HEK293 (cell line): ENCODE measurements around the gene NEB.

Source experiments
- CTCF ChIA-PET: fragments of 350-600 bp; formaldehyde crosslinking; extraction: SDS; loops from one replicate; lab custom pipeline; 2021; ENCODE audit warnings: antibody characterized with exemption; lab: Yijun Ruan, JAX
- POLR2A ChIA-PET: fragments of 300-600 bp; formaldehyde crosslinking; extraction: SDS; loops from one replicate; lab custom pipeline; 2020; ENCODE audit warnings: antibody characterized with exemption, inconsistent platforms; lab: Yijun Ruan, JAX
- H3K27ac ChIP-seq: fragments of 200-500 bp; sonication (Bioruptor generic); 2 replicates; pipeline ENCODE4 v1.5.1; 2014; ENCODE audit warnings: low read depth, low read length, control low read depth, inconsistent platforms; ENCODE audit errors: extremely low read depth
- H3K36me3 ChIP-seq, 2 experiments: fragments of 200-500 bp in 1 of 2; sonication (Bioruptor generic) in 1 of 2; 1 replicate in 1 of 2; 2 replicates in 1 of 2; pipeline ENCODE4 v1.5.1; 2014 to 2017; ENCODE audit warnings: inconsistent platforms in 2 of 2, low read length in 2 of 2; ENCODE audit not compliant: control insufficient read depth in 2 of 2, insufficient read depth in 1 of 2
- H3K4me1 ChIP-seq: fragments of 200-500 bp; sonication (Bioruptor generic); 2 replicates; pipeline ENCODE4 v1.5.1; 2014; ENCODE audit warnings: mild to moderate bottlenecking, low read length, inconsistent platforms; ENCODE audit not compliant: control insufficient read depth, insufficient read depth
- H3K4me3 ChIP-seq: 2 replicates; pipeline ENCODE4 v1.5.1; 2011; ENCODE audit warnings: low read depth, mild to moderate bottlenecking, control low read depth, low read length, moderate library complexity
- H3K9me3 ChIP-seq: fragments of 200-500 bp; sonication (Bioruptor generic); 2 replicates; pipeline ENCODE4 v1.5.1; 2014; ENCODE audit warnings: low read depth, low read length, inconsistent platforms; ENCODE audit not compliant: control insufficient read depth, insufficient read depth
- BCL11A ChIP-seq: fragments of 450-650 bp; formaldehyde crosslinking; IDR thresholded peaks from 2 replicates; pipeline ENCODE4 v1.5.1; 2016; ENCODE audit warnings: low read depth, missing biosample characterization, missing genetic modification characterization
- GLI2 ChIP-seq: fragments of 450-650 bp; formaldehyde crosslinking; IDR thresholded peaks from 2 replicates; pipeline ENCODE4; 2017; ENCODE audit warnings: missing biosample characterization, missing genetic modification characterization, low read depth, borderline replicate concordance
- GLIS2 ChIP-seq: fragments of 450-650 bp; formaldehyde crosslinking; IDR thresholded peaks from 2 replicates; pipeline ENCODE4 v1.5.1; 2016; ENCODE audit warnings: missing biosample characterization, missing genetic modification characterization
- HOXD13 ChIP-seq: sonication (generic); formaldehyde crosslinking; IDR thresholded peaks from 2 replicates; pipeline ENCODE4 v1.8.0; 2022; ENCODE audit warnings: missing genetic modification reagents, borderline replicate concordance
- IKZF3 ChIP-seq: fragments of 450-650 bp; IDR thresholded peaks from 2 replicates; pipeline ENCODE4 v1.5.0; 2018; ENCODE audit warnings: missing biosample characterization, mild to moderate bottlenecking, missing genetic modification characterization, moderate library complexity
- KLF7 ChIP-seq: fragments of 450-650 bp; formaldehyde crosslinking; IDR thresholded peaks from 2 replicates; pipeline ENCODE4 v1.5.1; 2016; ENCODE audit warnings: missing biosample characterization, missing genetic modification characterization, borderline replicate concordance
- SCRT2 ChIP-seq: fragments of 450-650 bp; formaldehyde crosslinking; IDR thresholded peaks from 2 replicates; pipeline ENCODE4 v1.5.1; 2016; ENCODE audit warnings: missing biosample characterization, missing genetic modification characterization
- SP3 ChIP-seq: fragments of 450-650 bp; formaldehyde crosslinking; IDR thresholded peaks from 2 replicates; pipeline ENCODE4 v1.5.1; 2016; ENCODE audit warnings: missing biosample characterization, missing genetic modification characterization
- YY2 ChIP-seq: fragments of 450-650 bp; formaldehyde crosslinking; IDR thresholded peaks from 2 replicates; pipeline ENCODE4 v1.5.1; 2016; ENCODE audit warnings: missing biosample characterization, missing genetic modification characterization
- ZNF112 ChIP-seq: fragments of 450-650 bp; formaldehyde crosslinking; IDR thresholded peaks from 2 replicates; pipeline ENCODE4 v1.5.0; 2017; ENCODE audit warnings: missing biosample characterization, missing genetic modification characterization
- ZNF121 ChIP-seq: fragments of 450-650 bp; formaldehyde crosslinking; IDR thresholded peaks from 2 replicates; pipeline ENCODE4 v1.5.1; 2016; ENCODE audit warnings: missing biosample characterization, missing genetic modification characterization
- ZNF221 ChIP-seq: fragments of 450-650 bp; formaldehyde crosslinking; IDR thresholded peaks from 2 replicates; pipeline ENCODE4 v1.5.1; 2017; ENCODE audit warnings: missing biosample characterization, missing genetic modification characterization, borderline replicate concordance
- ZNF366 ChIP-seq: fragments of 450-650 bp; formaldehyde crosslinking; conservative IDR thresholded peaks from 2 replicates; pipeline ENCODE4 v1.5.1; 2016; ENCODE audit warnings: missing biosample characterization, missing genetic modification characterization
- ZNF571 ChIP-seq: fragments of 450-650 bp; formaldehyde crosslinking; IDR thresholded peaks from 2 replicates; pipeline ENCODE4 v1.5.0; 2017; ENCODE audit warnings: missing biosample characterization, missing genetic modification characterization
- ZNF596 ChIP-seq: fragments of 450-650 bp; IDR thresholded peaks from 2 replicates; pipeline ENCODE4 v1.5.0; 2018; ENCODE audit warnings: missing biosample characterization, mild to moderate bottlenecking, missing genetic modification characterization, moderate library complexity
- ZNF785 ChIP-seq: fragments of 450-650 bp; formaldehyde crosslinking; IDR thresholded peaks from 2 replicates; pipeline ENCODE4 v1.5.1; 2016; ENCODE audit warnings: missing biosample characterization, missing genetic modification characterization
- ZSCAN16 ChIP-seq: fragments of 450-650 bp; formaldehyde crosslinking; IDR thresholded peaks from 2 replicates; pipeline ENCODE4 v1.5.1; 2016; ENCODE audit warnings: missing biosample characterization, missing genetic modification characterization
- ZSCAN23 ChIP-seq: fragments of 450-650 bp; formaldehyde crosslinking; IDR thresholded peaks from 2 replicates; pipeline ENCODE4 v1.5.1; 2016; ENCODE audit warnings: missing biosample characterization, missing genetic modification characterization
- TF ChIP-seq, protein P1 (sequence below): fragments of 450-650 bp; formaldehyde crosslinking; IDR thresholded peaks from 2 replicates; pipeline ENCODE4 v1.5.1; 2016; ENCODE audit warnings: missing biosample characterization, missing genetic modification characterization
- TF ChIP-seq, protein P2 (sequence below): fragments of 450-650 bp; formaldehyde crosslinking; IDR thresholded peaks from 2 replicates; pipeline ENCODE4 v1.5.1; 2017; ENCODE audit warnings: missing biosample characterization, missing genetic modification characterization
- TF ChIP-seq, protein P3 (sequence below): fragments of 450-650 bp; formaldehyde crosslinking; IDR thresholded peaks from 2 replicates; pipeline ENCODE4 v1.5.1; 2016; ENCODE audit warnings: missing biosample characterization, missing genetic modification characterization
- TF ChIP-seq, protein P4 (sequence below): fragments of 450-650 bp; IDR thresholded peaks from 2 replicates; pipeline ENCODE4 v1.5.1; 2018; ENCODE audit warnings: missing biosample characterization, missing genetic modification characterization
- TF ChIP-seq, protein P5 (sequence below): fragments of 450-650 bp; formaldehyde crosslinking; IDR thresholded peaks from 2 replicates; pipeline ENCODE4 v1.5.1; 2017; ENCODE audit warnings: missing biosample characterization, missing genetic modification characterization

The NEB gene

DNA sequence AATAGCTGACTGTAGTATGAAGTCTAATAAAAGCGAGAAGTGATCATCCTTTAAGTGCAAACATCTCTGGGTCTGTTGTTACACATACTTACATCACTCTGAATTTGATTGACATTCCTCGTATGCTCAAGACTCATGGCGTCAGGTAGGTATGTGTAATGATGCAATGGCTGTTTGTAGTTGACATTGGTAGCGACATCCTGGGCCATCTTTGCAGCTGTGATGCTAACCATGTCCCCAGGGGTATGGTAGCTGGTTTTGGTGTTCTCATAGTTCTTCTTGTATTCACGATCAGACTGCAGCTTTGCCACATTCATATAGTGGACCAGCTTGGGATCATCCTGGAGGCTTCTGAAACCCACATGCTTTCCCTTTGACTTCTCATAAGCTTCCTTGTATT, 62.0 kb downstream of the NEB start:
- CTCF ChIA-PET, result interaction anchor here (0.7 kb wide), 1 partner anchor 65 kb away, joined by 3 read pairs; no protein-coding TSS in a partner anchor
- H3K36me3 ChIP-seq, result no peaks in the 10 kb centered on the region
- TF ChIP-seq, protein P1, sequence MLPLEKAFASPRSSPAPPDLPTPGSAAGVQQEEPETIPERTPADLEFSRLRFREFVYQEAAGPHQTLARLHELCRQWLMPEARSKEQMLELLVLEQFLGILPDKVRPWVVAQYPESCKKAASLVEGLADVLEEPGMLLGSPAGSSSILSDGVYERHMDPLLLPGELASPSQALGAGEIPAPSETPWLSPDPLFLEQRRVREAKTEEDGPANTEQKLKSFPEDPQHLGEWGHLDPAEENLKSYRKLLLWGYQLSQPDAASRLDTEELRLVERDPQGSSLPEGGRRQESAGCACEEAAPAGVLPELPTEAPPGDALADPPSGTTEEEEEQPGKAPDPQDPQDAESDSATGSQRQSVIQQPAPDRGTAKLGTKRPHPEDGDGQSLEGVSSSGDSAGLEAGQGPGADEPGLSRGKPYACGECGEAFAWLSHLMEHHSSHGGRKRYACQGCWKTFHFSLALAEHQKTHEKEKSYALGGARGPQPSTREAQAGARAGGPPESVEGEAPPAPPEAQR (tag by site-specific recombination), result no peak
- TF ChIP-seq KLF7 (tag by site-specific recombination), result no peak
- TF ChIP-seq HOXD13 (CRISPR knock-in tag), result no peak
- TF ChIP-seq, protein P2, sequence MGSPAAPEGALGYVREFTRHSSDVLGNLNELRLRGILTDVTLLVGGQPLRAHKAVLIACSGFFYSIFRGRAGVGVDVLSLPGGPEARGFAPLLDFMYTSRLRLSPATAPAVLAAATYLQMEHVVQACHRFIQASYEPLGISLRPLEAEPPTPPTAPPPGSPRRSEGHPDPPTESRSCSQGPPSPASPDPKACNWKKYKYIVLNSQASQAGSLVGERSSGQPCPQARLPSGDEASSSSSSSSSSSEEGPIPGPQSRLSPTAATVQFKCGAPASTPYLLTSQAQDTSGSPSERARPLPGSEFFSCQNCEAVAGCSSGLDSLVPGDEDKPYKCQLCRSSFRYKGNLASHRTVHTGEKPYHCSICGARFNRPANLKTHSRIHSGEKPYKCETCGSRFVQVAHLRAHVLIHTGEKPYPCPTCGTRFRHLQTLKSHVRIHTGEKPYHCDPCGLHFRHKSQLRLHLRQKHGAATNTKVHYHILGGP, result no peak
- no peak for TF ChIP-seq ZNF221
- no peak for TF ChIP-seq GLIS2 (tag by site-specific recombination)
- no peak for TF ChIP-seq ZNF571 (tag by site-specific recombination)
- TF ChIP-seq SCRT2 (tag by site-specific recombination), result no peak
- no peak for TF ChIP-seq ZNF112 (tag by site-specific recombination)
- no peak for TF ChIP-seq IKZF3 (tag by site-specific recombination)
- no peak for TF ChIP-seq YY2 (tag by site-specific recombination)
- TF ChIP-seq, protein P3, sequence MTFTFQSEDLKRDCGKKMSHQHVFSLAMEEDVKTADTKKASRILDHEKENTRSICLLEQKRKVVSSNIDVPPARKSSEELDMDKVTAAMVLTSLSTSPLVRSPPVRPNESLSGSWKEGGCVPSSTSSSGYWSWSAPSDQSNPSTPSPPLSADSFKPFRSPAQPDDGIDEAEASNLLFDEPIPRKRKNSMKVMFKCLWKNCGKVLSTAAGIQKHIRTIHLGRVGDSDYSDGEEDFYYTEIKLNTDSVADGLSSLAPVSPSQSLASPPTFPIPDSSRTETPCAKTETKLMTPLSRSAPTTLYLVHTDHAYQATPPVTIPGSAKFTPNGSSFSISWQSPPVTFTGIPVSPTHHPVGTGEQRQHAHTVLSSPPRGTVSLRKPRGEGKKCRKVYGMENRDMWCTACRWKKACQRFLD (tag by site-specific recombination), result no peak
- TF ChIP-seq, protein P4, sequence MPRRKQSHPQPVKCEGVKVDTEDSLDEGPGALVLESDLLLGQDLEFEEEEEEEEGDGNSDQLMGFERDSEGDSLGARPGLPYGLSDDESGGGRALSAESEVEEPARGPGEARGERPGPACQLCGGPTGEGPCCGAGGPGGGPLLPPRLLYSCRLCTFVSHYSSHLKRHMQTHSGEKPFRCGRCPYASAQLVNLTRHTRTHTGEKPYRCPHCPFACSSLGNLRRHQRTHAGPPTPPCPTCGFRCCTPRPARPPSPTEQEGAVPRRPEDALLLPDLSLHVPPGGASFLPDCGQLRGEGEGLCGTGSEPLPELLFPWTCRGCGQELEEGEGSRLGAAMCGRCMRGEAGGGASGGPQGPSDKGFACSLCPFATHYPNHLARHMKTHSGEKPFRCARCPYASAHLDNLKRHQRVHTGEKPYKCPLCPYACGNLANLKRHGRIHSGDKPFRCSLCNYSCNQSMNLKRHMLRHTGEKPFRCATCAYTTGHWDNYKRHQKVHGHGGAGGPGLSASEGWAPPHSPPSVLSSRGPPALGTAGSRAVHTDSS, result no peak
- no peak for TF ChIP-seq ZSCAN23
- TF ChIP-seq ZNF366 (tag by site-specific recombination), result no peak
- no peak for TF ChIP-seq ZNF785 (tag by site-specific recombination)
- no peak for TF ChIP-seq ZSCAN16 (tag by site-specific recombination)
- TF ChIP-seq SP3 (tag by site-specific recombination), result no peak
- TF ChIP-seq, all 188 proteins: peak for 0
- no peak overlapping the region for H3K4me3 ChIP-seq
- POLR2A ChIA-PET, result no interaction called here
- no peaks in the 10 kb centered on the region; the same call in 1 of the 2 replicates for H3K4me1 ChIP-seq
- H3K27ac ChIP-seq, result no peak overlapping the region
- no peaks in the 10 kb centered on the region for H3K9me3 ChIP-seq

DNA sequence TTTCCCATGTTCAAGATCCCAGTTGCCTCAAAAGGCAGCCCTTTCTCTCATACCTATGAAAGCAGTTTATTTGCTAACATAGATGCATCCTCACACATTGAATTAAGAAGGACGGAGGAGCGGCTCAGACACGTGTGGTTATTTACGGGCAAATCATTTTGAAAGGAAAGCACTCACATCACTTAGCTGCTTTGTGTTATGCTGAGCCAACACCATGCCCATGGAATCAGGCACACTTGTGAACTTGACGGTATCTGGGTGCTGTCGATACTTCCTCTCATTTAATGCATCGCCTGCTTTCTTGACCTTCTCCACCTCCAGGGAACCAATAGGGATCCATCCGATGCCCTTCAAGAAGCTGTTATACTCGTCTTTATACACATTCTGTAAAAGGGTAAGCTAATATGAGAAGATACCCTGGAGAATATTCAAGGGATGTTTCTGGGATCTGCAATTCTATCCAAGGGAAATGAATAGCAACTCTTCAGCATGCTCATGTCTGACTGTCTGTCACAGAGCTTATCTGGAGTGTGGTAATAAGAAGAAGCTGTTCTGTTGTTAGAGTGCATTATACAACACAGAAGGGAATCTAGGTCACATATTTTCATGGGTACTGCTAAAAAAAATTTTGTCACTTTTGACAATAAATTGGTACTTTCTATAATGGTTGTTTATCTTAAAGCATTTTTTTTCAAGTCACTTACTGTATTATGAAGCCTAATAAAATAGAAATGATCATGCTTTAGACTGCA, 63.3 kb downstream of the NEB start:
- no peak for TF ChIP-seq ZNF596
- TF ChIP-seq BCL11A (tag by site-specific recombination), result no peak
- TF ChIP-seq, protein P1 (tag by site-specific recombination), result no peak
- no peak for TF ChIP-seq GLI2
- no peak for TF ChIP-seq KLF7 (tag by site-specific recombination)
- TF ChIP-seq, protein P5, sequence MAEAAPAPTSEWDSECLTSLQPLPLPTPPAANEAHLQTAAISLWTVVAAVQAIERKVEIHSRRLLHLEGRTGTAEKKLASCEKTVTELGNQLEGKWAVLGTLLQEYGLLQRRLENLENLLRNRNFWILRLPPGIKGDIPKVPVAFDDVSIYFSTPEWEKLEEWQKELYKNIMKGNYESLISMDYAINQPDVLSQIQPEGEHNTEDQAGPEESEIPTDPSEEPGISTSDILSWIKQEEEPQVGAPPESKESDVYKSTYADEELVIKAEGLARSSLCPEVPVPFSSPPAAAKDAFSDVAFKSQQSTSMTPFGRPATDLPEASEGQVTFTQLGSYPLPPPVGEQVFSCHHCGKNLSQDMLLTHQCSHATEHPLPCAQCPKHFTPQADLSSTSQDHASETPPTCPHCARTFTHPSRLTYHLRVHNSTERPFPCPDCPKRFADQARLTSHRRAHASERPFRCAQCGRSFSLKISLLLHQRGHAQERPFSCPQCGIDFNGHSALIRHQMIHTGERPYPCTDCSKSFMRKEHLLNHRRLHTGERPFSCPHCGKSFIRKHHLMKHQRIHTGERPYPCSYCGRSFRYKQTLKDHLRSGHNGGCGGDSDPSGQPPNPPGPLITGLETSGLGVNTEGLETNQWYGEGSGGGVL (tag by site-specific recombination), result no peak
- no peak for TF ChIP-seq ZNF121
- Histone ChIP-seq H3K36me3 (no peaks in the 10 kb centered on the region), H3K4me3 (no peak overlapping the region), H3K4me1 (no peaks in the 10 kb centered on the region; the same call in 1 of the 2 replicates), H3K27ac (no peak overlapping the region), H3K9me3 (no peaks in the 10 kb centered on the region)
- ChIA-PET CTCF (interaction anchor here (0.7 to 1.0 kb wide), 3 partner anchors 11 to 351 kb away, joined by 3 read pairs; no protein-coding TSS in a partner anchor), POLR2A (no interaction called here)
